ENCODE measurements around the gene OSR1.
A peak's percentile ranks its signal among the peaks of the same experiment; 100 is the strongest.
"Not testable (repeated sequence)": the region's sequence is repeated elsewhere in the genome, so short reads cannot be mapped to it uniquely, and the experiment has no call there.

Gene OSR1

DNA sequence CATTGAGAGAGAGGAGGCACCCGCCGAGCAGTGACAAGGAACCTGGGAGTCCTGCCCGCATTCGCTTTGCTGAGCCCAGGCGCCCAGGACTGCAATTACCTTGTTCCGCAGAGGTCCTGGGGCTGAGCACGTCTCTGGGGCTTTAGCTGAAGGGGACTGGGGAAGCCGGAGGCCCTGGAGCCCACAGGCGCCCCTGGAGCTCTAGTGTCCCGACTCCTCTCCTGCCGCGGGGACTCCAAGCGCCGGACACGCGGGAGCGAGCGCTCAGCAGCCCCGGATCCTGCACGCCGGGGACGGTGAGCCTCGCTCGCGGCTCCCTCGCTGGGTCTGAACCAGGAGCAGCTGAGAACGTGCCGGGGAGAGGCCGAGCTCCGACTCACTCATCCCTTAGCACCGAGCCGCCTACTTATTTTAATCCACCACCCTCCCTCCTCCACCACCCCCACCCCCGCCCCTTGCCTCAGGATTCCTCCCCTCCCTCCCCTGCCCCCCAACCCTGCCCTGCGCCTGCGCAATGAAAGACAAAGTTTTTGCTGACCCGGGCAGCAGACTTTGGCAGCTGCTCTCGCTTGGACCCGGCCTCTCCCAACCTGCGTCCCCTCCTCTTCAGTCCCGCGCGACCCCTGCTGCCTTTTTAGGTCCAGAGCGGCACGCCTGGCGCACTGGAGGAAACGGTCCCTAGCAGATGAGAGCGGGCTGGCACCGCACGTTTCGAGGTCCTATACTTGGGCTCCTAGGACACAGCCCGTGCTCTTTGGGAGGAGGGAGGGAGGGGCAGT lies at the start of gene OSR1:
Gene OSR1, minus strand, starts transcription at position 382 of the 779 bp plus-strand sequence. CDS start 4,818 bp downstream, outside the sequence.
- no peaks in the 10 kb centered on the region for H3K79me2 ChIP-seq (ENCODE audit: insufficient read depth, low read depth)
- H2AFZ ChIP-seq (ENCODE audit: low read depth): peak within 1 kb of the TSS; percentile 93
- H3K4me2 ChIP-seq: peak within 1 kb of the TSS; percentile 91
- TF ChIP-seq, protein P1, sequence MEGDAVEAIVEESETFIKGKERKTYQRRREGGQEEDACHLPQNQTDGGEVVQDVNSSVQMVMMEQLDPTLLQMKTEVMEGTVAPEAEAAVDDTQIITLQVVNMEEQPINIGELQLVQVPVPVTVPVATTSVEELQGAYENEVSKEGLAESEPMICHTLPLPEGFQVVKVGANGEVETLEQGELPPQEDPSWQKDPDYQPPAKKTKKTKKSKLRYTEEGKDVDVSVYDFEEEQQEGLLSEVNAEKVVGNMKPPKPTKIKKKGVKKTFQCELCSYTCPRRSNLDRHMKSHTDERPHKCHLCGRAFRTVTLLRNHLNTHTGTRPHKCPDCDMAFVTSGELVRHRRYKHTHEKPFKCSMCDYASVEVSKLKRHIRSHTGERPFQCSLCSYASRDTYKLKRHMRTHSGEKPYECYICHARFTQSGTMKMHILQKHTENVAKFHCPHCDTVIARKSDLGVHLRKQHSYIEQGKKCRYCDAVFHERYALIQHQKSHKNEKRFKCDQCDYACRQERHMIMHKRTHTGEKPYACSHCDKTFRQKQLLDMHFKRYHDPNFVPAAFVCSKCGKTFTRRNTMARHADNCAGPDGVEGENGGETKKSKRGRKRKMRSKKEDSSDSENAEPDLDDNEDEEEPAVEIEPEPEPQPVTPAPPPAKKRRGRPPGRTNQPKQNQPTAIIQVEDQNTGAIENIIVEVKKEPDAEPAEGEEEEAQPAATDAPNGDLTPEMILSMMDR (conservative IDR thresholded peaks at IDR 0.05; ENCODE audit: low read depth, low read length): no peak
- H3K27me3 ChIP-seq (ENCODE audit: insufficient read depth, low read depth): no peaks in the 10 kb centered on the region; the same call in 1 of the 2 replicates
- no peaks in the 10 kb centered on the region for H4K20me1 ChIP-seq (ENCODE audit: insufficient read depth)
- H3K4me3 ChIP-seq (IDR thresholded peaks at IDR 0.05; ENCODE audit: insufficient read depth, low read depth, low read length): no peak within 1 kb of the TSS
- no peaks in the 10 kb centered on the region for H3K36me3 ChIP-seq (ENCODE audit: insufficient read depth)
- H3K4me1 ChIP-seq (ENCODE audit: low read depth, poor library complexity, severe bottlenecking): peaks cover 7% of the 10 kb centered on the region
- H3K27ac ChIP-seq: peak within 1 kb of the TSS; percentile 12; the same call in 1 of the 2 replicates
- H3K9ac ChIP-seq: peak within 1 kb of the TSS; percentile 50; the same call in 1 of the 2 replicates

DNA sequence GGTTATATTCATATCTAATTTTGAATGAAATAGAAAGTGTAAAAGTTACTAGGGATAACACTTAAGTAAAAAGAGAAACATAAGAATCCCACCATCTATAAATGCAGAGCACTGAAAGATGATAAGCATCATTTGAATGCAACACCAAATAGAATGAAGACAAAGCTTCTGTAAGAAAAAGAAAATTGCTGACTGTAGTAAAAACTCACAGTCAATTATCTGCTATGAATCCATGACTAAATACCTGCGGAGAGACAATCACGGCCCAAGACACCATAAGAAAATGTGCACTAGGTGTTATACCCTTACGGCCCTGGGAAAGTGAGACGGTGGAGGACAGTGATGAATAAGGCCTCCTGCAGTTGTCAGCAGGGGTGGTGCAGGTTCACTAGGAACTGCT lies 45.4 kb upstream of the OSR1 start:
- Histone ChIP-seq H3K27me3 (ENCODE audit: insufficient read depth, low read depth) (no peaks in the 10 kb centered on the region), H3K27ac (no peak overlapping the region), H2AFZ (ENCODE audit: low read depth) (no peak overlapping the region), H3K4me1 (ENCODE audit: low read depth, poor library complexity, severe bottlenecking) (no peaks in the 10 kb centered on the region), H3K4me2 (no peak overlapping the region), H4K20me1 (ENCODE audit: insufficient read depth) (no peaks in the 10 kb centered on the region), H3K79me2 (ENCODE audit: insufficient read depth, low read depth) (no peaks in the 10 kb centered on the region), H3K36me3 (ENCODE audit: insufficient read depth) (no peaks in the 10 kb centered on the region), H3K4me3 (IDR thresholded peaks at IDR 0.05; ENCODE audit: insufficient read depth, low read depth, low read length) (no peak overlapping the region), H3K9ac (no peak overlapping the region)
- TF ChIP-seq, protein P1 (conservative IDR thresholded peaks at IDR 0.05; ENCODE audit: low read depth, low read length): no peak

- Histone ChIP-seq H2AFZ (ENCODE audit: low read depth) (no peak overlapping the region), H3K27me3 (ENCODE audit: insufficient read depth, low read depth) (no peaks in the 10 kb centered on the region), H4K20me1 (ENCODE audit: insufficient read depth) (no peaks in the 10 kb centered on the region), H3K36me3 (ENCODE audit: insufficient read depth) (no peaks in the 10 kb centered on the region), H3K27ac (no peak overlapping the region), H3K4me2 (no peak overlapping the region), H3K4me3 (IDR thresholded peaks at IDR 0.05; ENCODE audit: insufficient read depth, low read depth, low read length) (no peak overlapping the region), H3K79me2 (ENCODE audit: insufficient read depth, low read depth) (no peaks in the 10 kb centered on the region), H3K4me1 (ENCODE audit: low read depth, poor library complexity, severe bottlenecking) (no peaks in the 10 kb centered on the region), H3K9ac (no peak overlapping the region)
- TF ChIP-seq, protein P1 (conservative IDR thresholded peaks at IDR 0.05; ENCODE audit: low read depth, low read length): no peak
Observed at GRCh38 chr2:19392191-19392590, 33.8 kb upstream of the OSR1 start.

DNA sequence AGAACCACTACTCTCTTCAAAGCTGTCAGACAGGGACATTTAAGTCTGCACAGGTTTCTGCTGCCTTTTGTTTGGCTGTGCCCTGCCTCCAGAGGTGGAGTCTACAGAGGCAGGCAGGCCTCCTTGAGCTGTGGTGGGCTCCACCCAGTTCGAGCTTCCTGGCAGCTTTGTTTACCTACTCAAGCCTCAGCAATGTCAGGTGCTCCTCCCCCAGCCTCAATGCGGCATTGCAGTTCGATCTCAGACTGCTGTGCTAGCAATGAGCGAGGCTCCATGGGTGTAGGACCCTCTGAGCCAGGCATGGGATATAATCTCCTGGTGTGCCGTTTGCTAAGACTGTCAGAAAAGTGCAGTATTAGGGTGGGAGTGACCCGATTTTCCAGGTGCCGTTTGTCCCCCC lies 31.0 kb upstream of the OSR1 start:
- H3K4me1 ChIP-seq (ENCODE audit: low read depth, poor library complexity, severe bottlenecking); H3K27me3 ChIP-seq (ENCODE audit: insufficient read depth, low read depth); H3K36me3 ChIP-seq (ENCODE audit: insufficient read depth); H3K79me2 ChIP-seq (ENCODE audit: insufficient read depth, low read depth); H4K20me1 ChIP-seq (ENCODE audit: insufficient read depth); H3K27ac ChIP-seq; H3K4me2 ChIP-seq; H3K4me3 ChIP-seq (IDR thresholded peaks at IDR 0.05; ENCODE audit: insufficient read depth, low read depth, low read length): not testable (repeated sequence)
- Histone ChIP-seq H2AFZ (ENCODE audit: low read depth) (peak overlapping the region; percentile 22; the same call in 1 of the 2 replicates), H3K9ac (peak overlapping the region; percentile 23; the same call in 1 of the 2 replicates)

GRCh38 chr2:19380532-19380931 lies 22.1 kb upstream of the OSR1 start:
- no peak overlapping the region for H3K4me3 ChIP-seq (IDR thresholded peaks at IDR 0.05; ENCODE audit: insufficient read depth, low read depth, low read length)
- H4K20me1 ChIP-seq (ENCODE audit: insufficient read depth): no peaks in the 10 kb centered on the region
- no peak overlapping the region for H3K27ac ChIP-seq
- TF ChIP-seq, protein P1 (conservative IDR thresholded peaks at IDR 0.05; ENCODE audit: low read depth, low read length): no peak
- H3K36me3 ChIP-seq (ENCODE audit: insufficient read depth): no peaks in the 10 kb centered on the region
- H3K79me2 ChIP-seq (ENCODE audit: insufficient read depth, low read depth): no peaks in the 10 kb centered on the region
- no peak overlapping the region for H3K9ac ChIP-seq
- no peak overlapping the region for H2AFZ ChIP-seq (ENCODE audit: low read depth)
- no peak overlapping the region for H3K4me2 ChIP-seq
- H3K27me3 ChIP-seq (ENCODE audit: insufficient read depth, low read depth): no peaks in the 10 kb centered on the region
- no peaks in the 10 kb centered on the region for H3K4me1 ChIP-seq (ENCODE audit: low read depth, poor library complexity, severe bottlenecking)

Measured in KMS-11 (cell line).